Measurements from ENCODE around the gene ANP32E. TPM values are rescaled to one million over a fixed set of nuclear protein-coding genes. Genes with fewer than 3 reads are reported as not detected.

The ANP32E gene
- total and polyA plus RNA-seq, 2 of the 8 experiments (the other 6 are each of a cell fraction or from before 2014, with no cell fraction given), result 20.7 to 123 TPM

GRCh38 chr1:150259758-150260669, 24.1 kb upstream of the ANP32E start (continued):
- TF ChIP-seq EGR1 (IDR thresholded peaks at IDR 0.05; ENCODE audit: borderline replicate concordance, low read depth, low read length), result no peak
- no peak for TF ChIP-seq GABPA (IDR thresholded peaks at IDR 0.05; ENCODE audit: borderline replicate concordance, insufficient read depth, low read length)
- TF ChIP-seq SAP30 (IDR thresholded peaks at IDR 0.05; ENCODE audit: insufficient read depth, insufficient replicate concordance, low read length), result peak; percentile 8
- peak; percentile 78 for TF ChIP-seq POLR2AphosphoS5 (IDR thresholded peaks at IDR 0.05; ENCODE audit: low read depth, low read length)
- TF ChIP-seq CREB1 (IDR thresholded peaks at IDR 0.05), result no peak
- 0 out of 2 replicates have a peak, but pooled peaks have one; percentile 36 for TF ChIP-seq RBBP5 (IDR thresholded peaks at IDR 0.05; ENCODE audit: borderline replicate concordance, low read depth, low read length)
- peak in 1 of 2 experiments; percentile 36; a peak in 1 of 4 replicates for TF ChIP-seq SIN3A (conservative IDR thresholded peaks at IDR 0.05 in 1 of 2, IDR thresholded peaks at IDR 0.05 in 1 of 2; ENCODE audit: low read depth in 1 of 2, low read length in 2 of 2)

Data from H1 (cell line).